K562 treated with DMSO at 1 percent for 12 hours (cell line): ENCODE results near the gene NTMT1. TPM values are rescaled to one million over a fixed set of nuclear protein-coding genes. Genes with fewer than 3 reads are reported as not detected.

Experiments used
- total RNA-seq: library from RNA; unstranded; fragments of 300-600 nt; gene quantifications from 2 replicates; pipeline ENCODE4 v1.2.3, GENCODE V29; 2022; ENCODE audit not compliant: insufficient read depth

The NTMT1 gene
- 46.4 and 68.1 TPM in 2 replicates for total RNA-seq

DNA sequence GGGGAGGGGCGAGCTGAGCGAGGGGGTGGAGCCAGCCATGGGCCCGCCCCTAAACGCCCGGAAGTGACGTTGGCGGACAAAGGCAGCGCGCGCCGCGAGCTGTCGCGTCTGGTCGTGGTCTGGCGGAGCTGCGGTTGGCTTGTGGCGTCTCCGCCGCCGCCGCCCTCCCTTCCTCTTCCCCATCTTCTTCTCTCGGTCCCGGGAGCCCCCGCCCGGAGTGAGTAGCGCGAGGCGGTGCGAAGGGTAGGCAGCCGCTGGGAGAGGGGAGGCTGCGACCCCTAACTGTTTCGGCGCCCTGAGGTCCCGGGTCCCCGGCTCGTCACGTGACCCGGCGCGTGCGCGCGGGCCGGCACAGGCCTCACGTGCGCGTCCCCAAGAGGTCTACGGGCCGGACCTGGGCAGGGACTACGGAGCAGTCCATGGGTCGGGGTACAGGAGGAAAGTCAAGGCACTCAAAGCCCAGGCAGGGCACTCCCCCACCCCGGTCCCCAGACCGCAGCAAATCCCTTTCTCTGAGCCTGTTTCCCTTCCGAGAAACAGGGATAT is at the start of gene NTMT1:
Gene NTMT1 (plus strand): TSS at position 85 of the 546 bp plus-strand sequence. CDS start 6,541 bp downstream, outside the sequence.

GRCh38 chr9:129620669-129621295 is 5.2 kb upstream of the NTMT1 start, which contains the start of gene C9orf50:
Gene C9orf50, minus strand, starts transcription at chr9:129621101. Its CDS starts 527 bp downstream, at chr9:129620574.

DNA sequence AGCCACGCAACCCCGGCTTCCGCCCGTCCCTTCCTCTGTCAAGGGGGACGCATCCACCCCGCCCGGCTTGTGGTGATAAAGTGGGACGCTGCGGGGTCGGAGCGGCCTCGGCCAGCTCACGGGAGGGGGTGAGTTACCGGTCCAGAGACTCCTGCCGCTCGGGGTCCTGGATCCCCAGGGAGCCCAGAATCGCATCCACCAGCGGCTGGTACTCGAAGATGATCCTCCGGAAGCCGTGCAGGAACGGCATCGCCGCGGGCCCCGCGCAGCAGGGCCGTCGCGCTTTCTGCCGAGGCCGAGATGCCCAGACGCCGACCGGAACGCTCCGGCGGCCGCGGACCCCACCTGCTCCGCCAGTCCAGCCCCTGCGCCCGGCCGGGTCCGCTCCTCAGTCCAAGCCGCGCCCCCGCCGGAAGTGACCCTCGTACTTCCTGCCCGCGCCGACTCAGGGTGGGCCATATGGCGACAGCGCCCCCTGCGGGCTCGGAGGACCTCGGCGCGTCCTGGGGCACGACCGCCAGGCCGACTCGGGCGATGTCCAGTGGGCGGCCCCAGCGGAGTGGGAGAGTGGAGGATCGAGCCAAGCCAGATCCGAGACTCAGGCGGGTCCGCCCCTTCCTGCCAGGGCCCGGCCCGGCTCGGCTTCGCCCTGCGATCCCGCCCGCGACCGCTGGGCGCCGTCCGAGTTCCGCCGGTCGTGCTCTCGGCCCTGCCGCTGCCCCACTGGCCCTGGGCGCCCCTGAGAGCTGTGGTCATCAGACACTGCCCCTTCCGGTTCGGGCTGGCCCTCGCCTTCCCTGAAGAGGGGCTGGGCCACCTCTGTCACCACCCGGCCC is 16.0 kb downstream of the NTMT1 start, which contains the start of gene ASB6:
Gene ASB6 (minus strand): TSS at position 402 of the 836 bp plus-strand sequence. CDS start 152 bp downstream, at position 250.

GRCh38 chr9:129665389-129665775 is 39.4 kb downstream of the NTMT1 start, which contains the start of gene PRRX2:
Gene PRRX2, plus strand, starts transcription at chr9:129665647. Its CDS starts 221 bp downstream, at chr9:129665868.

Other genes with a start within 250 kb of the NTMT1 start
- not detected in 2 replicates for gene C9orf50, start 5.1 kb upstream of the NTMT1 start, total RNA-seq
- gene ASB6, start 16.0 kb downstream of the NTMT1 start, total RNA-seq, result 12.1 and 20.1 TPM in 2 replicates
- gene PRRX2, start 39.5 kb downstream of the NTMT1 start, total RNA-seq, result not detected in 2 replicates
- gene PTGES, start 126.9 kb downstream of the NTMT1 start, total RNA-seq, result not detected in 2 replicates
- gene TOR1B, start 177.0 kb downstream of the NTMT1 start, total RNA-seq, result 30.2 and 57.4 TPM in 2 replicates
- 49.2 and 82.9 TPM in 2 replicates for gene TOR1A, start 198.0 kb downstream of the NTMT1 start, total RNA-seq
- 73.8 and 100 TPM in 2 replicates for gene C9orf78, start 209.1 kb downstream of the NTMT1 start, total RNA-seq
- 75.4 and 117 TPM in 2 replicates for gene USP20, start 209.3 kb downstream of the NTMT1 start, total RNA-seq